ENCODE data around the gene GATB.

Gene GATB

DNA sequence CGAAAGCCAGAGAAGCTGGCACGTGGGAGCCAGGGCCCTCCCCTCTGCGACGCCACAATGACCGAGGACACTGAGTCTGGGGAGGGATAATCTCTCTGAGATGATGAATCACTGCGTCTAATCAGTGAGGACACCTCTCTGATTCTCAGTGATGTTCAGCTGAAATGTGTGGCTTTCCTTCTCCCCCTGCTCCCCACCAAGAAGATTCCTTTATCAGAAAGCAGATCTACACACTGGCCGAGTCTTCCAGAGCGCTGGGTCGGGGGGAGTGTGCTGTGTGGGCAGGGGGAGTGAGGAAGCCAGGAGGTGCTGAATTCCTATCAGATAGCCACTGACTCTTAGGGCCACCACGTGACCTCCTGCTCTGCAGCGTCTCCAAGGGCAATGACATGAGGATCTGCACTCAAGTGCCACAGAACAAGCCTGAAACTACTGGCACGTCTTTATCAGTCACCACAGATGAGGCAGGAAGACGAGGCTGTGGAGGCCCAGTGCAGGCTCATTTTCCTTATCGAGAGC, 89.2 kb downstream of the GATB start:
- no peak for DNase-seq

GRCh38 chr4:151670843-151671242, 90.0 kb downstream of the GATB start:
- no peak for DNase-seq

GRCh38 chr4:151669990-151670389, 90.8 kb downstream of the GATB start:
- DNase-seq, result no peak

DNA sequence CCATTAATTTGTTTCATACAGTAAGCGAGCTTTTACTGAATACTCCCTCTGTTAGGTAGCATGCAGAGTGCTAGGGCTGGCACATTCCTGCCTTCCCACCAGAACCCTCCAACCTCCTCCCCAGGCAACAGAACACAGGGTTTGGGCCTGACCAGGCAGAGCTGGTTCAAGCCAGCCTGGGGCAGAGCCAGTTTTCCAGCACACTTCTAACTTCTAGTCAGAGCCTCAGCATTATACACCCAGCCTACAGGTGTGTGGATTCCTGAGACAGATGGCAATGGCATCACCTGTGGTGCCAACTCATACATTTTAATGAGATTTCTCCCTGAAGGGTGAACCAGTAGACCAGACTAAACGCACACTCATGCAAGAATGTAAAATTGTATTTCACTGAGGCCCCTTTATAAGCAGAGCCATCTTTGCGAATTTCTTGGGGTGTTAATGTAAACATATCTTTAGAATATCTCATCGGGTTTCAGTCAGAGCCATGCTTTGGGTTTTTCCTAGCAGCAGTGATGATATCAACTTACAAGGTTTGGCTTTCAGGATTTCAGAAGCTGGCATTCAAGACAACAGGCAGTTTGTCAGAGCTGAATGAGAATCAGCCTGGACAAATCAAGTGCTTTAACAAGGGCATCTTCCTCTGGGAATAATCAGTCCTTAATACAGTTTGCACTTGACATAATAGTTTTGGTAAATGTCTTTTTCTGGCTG, 92.0 kb downstream of the GATB start:
- no peak for DNase-seq

GRCh38 chr4:151667666-151668065, 93.1 kb downstream of the GATB start:
- no peak for DNase-seq

DNA sequence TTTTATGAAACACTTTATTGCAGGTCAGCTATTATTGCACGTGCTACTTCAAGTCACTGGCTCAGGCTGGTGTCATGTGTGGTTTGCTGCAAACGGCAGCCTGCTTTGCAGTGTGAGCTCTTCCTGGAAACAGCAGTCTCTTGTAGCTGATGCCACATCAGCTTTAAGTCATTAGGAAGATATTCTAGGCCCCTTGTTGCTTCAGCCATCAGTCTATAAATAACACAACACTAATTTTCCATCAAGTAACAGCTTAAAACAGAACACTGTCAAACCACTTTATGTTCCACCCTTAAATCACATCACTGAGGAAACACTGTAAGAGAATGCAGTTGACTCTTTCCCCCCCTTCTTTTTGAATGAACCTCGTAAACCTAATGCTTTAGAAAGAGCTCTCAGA, 93.8 kb downstream of the GATB start:
- DNase-seq, result no peak

DNA sequence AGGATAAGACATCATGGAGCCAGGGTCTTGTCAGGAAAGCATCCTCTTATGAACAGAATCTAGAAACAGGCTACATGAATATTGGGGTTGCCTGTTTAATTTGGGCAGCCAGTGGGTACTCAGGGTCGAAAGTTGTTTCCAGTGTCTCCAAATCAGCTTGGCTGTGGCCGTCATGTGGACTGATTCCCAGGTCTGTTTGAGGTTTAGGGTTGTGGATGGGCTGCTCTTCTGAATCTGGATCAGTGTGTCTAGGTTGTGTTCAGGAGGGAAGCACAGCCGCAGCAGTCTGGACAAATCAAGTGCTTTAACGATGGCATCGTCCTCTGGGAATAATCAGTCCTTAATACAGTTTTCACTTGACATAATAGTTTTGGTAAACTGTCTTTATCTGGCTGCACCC, 94.3 kb downstream of the GATB start:
- DNase-seq, result no peak

DNA sequence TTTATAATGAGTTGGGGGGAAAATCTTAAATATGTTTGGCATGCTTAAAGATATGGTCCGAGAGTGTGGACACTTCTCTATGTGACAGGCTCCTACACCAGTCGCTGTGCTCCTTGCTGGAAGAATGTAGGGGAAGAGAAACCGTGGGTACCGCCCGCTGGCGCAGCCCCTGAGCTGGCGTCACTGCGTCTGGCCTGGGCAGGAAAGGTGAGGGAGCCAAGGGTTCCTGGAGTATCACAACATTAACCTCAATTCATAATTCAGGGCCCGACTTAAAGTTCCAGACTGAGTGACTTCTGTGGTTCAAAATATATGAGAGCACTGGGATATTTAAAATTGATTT, 95.1 kb downstream of the GATB start:
- no peak for DNase-seq

GRCh38 chr4:151665022-151665784, 95.6 kb downstream of the GATB start:
- DNase-seq, result no peak

DNA sequence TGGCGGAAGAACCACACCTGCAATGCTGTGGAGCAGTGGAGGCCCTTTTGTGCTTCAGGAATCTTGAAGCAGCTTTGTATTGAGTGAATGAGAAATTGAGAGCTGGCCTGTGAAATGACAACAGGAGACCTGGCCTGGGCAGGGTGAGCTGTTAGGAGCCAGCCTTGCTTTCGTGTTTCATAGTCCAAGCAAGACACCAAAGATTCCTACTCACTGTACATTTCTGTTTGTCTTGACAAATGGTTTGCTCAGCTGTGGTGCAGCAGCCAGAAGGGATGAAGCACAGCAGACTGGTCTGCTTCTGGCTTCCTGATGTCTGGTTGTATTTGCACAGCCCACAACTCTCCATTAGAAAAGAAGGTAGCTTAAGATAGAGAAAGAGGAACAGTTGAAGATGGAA, 96.5 kb downstream of the GATB start:
- no peak for DNase-seq

DNA sequence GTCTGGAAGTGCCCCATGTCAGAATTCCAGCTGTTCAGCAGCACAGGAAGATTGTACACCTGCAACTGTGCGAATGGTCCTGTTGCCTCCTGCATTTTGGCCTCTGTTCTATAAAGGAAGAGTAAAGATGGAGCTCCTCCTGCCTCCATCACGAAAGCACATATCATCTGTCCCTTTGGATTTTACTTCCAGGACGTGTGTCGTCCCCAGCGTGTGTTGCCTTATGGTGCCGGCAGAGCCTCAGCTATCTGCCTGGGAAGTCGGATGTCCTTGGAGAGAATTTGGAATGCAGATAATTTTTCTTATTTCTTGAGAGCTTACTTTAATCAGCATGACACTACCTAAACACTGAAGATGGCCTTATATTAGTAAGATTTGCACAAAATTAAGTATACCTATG, 97.7 kb downstream of the GATB start:
- no peak for DNase-seq

DNA sequence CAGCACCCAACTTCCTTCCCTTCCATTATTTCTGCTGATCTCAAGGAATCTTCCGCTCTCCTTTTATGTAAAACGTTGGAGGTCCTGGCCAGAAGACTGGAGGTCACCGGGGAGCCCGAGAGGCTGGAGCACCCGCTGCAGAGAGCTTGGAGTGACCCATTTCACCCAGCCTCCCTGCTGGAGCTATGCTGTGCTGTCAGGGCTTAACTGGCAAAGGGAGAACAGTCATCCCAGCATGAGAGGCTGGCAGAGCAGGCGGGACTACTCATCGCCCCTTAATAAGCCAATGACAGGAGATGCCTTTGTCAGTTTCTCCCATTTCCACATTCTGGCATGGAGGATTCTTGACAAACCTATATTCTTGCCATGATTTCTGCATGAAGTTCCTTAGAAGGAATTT, 98.9 kb downstream of the GATB start:
- no peak for DNase-seq

DNA sequence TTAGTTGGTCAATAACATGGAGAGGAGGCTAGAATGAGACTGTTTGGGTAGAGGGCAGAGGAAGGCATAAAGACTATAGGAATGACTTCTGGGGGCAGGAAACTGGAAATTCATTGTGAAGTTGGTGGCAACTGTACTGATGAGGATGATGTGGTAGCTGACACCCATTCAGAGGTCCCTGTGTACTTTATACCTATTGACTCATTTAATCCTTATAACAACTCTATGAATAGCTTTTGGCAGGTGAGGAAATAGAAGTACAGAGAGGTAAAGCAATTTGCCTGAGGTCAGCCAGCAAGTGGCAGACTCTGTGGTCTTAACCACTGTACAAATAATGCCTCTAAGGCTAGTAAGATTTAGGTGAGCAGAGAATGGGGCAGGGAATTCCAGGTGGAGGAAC, 100.1 kb downstream of the GATB start:
- DNase-seq, result no peak

GRCh38 chr4:151659601-151660364, 101.0 kb downstream of the GATB start:
- no peak for DNase-seq

- DNase-seq, result no peak
Measured at GRCh38 chr4:151658959-151659600, 101.7 kb downstream of the GATB start.

DNA sequence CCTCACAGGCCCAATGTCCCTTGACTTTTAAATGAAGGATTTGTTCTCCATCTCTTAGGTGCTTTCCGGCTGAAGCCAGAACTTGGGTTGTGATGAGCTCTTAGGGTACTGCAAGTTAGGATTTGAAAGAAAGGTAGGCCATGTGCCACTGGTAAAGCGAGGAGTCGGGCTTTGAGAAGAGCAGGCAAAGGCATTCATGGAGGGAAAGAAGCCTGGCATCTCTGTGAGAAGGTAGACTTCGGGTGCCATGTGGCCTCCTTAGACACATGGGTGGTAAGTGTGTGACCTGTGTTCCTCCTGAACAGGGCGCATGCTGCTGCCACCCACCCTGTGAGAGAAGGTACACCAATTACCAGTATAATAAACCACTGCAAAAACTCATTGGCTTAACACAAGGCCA, 102.9 kb downstream of the GATB start:
- no peak for DNase-seq

DNA sequence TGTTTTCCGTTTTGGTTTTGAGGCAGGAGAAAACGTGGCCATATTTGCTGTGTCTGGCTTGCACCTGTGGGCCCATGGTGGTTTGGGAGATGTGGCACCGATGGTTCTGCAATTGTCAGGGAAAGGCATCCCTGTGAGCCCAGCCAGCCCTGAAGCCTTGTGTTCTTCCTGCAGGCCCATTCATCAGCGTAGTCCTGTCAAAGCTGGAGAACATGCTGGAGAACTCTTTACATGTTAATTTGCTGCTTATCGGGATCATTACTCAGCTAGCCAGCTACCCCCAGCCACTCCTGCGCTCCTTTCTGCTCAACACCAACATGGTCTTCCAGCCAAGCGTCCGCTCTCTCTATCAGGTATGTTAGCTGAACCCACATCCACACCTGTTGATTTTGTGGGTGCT, 104.7 kb downstream of the GATB start:
- no peak for DNase-seq

DNA sequence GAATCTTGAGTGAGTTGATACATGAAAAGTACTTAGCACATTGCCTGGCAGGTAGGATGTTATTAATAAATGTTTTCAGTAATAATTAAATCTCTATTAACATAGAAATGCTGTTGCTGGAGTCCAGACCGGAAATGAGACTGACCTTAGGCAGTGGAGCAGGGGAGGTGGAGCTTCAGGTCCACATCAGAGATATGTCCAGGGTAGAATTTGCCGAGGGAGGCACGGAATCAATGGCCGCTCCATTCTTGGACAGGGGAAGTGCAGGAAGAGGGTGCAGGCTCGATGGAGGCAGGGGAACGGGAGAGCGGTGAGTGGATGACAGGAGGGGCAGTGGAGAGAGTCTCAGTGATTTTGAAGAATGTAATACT, 107.3 kb downstream of the GATB start:
- DNase-seq, result no peak

- no peak for DNase-seq
Measured at GRCh38 chr4:151652841-151653547, 107.8 kb downstream of the GATB start.

- no peak for DNase-seq
Measured at GRCh38 chr4:151651496-151651895, 109.3 kb downstream of the GATB start.

- DNase-seq, result no peak
Measured at GRCh38 chr4:151649479-151649878, 111.3 kb downstream of the GATB start.

DNA sequence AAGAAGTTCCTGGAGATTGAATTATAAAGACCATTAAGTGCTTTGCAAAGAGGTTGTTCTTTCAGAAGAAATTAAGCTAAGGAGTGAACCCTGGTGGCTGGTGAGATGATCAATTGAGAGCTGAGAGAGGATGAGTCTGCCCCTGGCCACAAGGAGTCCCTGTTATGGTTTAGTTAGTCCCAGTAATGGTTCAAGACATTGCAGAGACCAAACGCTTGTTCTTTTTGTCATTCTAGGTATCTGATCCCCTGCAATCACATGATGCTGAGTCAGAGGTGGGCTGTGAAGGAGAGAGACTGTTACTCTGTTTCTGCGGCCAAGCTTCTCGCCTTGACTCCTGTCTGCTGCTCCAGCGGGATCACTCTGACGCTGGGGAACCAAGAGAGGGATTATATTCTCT, 114.5 kb downstream of the GATB start:
- DNase-seq, result no peak

DNA sequence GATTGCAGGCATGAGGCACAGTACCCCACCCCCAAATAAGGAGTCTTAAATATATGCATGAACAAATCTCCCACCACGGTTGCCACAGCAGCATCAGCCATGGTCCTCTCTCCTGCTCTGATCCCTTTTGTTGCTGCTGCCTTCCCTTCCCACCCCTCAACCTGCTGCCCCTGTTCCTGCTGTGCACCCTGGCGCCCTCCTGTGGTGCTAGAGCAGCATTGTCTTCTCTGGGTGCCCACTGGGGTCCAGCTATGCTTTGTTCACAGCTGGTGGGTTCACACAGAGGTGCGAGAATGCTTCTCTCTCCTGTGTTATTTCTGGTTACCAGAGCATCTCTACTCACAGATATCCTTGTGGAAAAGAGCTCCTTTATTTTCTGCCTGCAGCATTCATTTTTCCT, 116.2 kb downstream of the GATB start:
- no peak for DNase-seq
